A549 (cell line): ENCODE data around the gene ZDHHC11B.

Experiments used
- CTCF ChIP-seq: fragments of >200 bp; sonication (Bioruptor Twin); formaldehyde crosslinking; IDR thresholded peaks from 3 replicates; pipeline ENCODE4 v1.5.1; 2016
- JUN ChIP-seq, 2 experiments: fragments of >200 bp; sonication (Bioruptor Twin); formaldehyde crosslinking; IDR thresholded peaks; 2 replicates in 1 of 2; 3 replicates in 1 of 2; pipeline ENCODE4 v1.6.1; 2016 to 2017
- KDM1A ChIP-seq: fragments of 200-600 bp; sonication (generic); IDR thresholded peaks from 2 replicates; pipeline ENCODE4 v1.6.1; 2016; ENCODE audit warnings: low read depth, mild to moderate bottlenecking
- POLR2A ChIP-seq: IDR thresholded peaks from 2 replicates; pipeline ENCODE4 v1.6.1; 2012; ENCODE audit warnings: mild to moderate bottlenecking, low read length
- RARB ChIP-seq: fragments of 250-450 bp; sonication (Bioruptor Pico); IDR thresholded peaks from 2 replicates; pipeline ENCODE4 v1.8.0; 2021; ENCODE audit warnings: mild to moderate bottlenecking, moderate library complexity
- RFX5 ChIP-seq: fragments of 450-650 bp; IDR thresholded peaks from 2 replicates; pipeline ENCODE4 v1.7.1; 2014; ENCODE audit warnings: antibody characterized with exemption, mild to moderate bottlenecking, moderate library complexity
- TF ChIP-seq, protein P1 (sequence below): fragments of 200-600 bp; sonication (generic); IDR thresholded peaks from 2 replicates; pipeline ENCODE4 v1.6.1; 2016; ENCODE audit warnings: antibody characterized with exemption, mild to moderate bottlenecking, moderate library complexity

- TF ChIP-seq KDM1A (no peak), RARB (CRISPR knock-in tag) (no peak), JUN (IDR thresholded peaks at IDR 0.05) (no peak), POLR2A (no peak), RFX5 (no peak), CTCF (no peak)
- TF ChIP-seq, protein P1, sequence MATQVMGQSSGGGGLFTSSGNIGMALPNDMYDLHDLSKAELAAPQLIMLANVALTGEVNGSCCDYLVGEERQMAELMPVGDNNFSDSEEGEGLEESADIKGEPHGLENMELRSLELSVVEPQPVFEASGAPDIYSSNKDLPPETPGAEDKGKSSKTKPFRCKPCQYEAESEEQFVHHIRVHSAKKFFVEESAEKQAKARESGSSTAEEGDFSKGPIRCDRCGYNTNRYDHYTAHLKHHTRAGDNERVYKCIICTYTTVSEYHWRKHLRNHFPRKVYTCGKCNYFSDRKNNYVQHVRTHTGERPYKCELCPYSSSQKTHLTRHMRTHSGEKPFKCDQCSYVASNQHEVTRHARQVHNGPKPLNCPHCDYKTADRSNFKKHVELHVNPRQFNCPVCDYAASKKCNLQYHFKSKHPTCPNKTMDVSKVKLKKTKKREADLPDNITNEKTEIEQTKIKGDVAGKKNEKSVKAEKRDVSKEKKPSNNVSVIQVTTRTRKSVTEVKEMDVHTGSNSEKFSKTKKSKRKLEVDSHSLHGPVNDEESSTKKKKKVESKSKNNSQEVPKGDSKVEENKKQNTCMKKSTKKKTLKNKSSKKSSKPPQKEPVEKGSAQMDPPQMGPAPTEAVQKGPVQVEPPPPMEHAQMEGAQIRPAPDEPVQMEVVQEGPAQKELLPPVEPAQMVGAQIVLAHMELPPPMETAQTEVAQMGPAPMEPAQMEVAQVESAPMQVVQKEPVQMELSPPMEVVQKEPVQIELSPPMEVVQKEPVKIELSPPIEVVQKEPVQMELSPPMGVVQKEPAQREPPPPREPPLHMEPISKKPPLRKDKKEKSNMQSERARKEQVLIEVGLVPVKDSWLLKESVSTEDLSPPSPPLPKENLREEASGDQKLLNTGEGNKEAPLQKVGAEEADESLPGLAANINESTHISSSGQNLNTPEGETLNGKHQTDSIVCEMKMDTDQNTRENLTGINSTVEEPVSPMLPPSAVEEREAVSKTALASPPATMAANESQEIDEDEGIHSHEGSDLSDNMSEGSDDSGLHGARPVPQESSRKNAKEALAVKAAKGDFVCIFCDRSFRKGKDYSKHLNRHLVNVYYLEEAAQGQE, result no peak
Observed at GRCh38 chr5:674630-675011, 109.9 kb downstream of the ZDHHC11B start.
